Left ventricle myocardium inferior (tissue), 1 donor: Measurements from ENCODE around the gene RAB42. TPM values are rescaled to one million over a fixed set of nuclear protein-coding genes. Genes with fewer than 3 reads are reported as not detected.
"Not testable (repeated sequence)": the region's sequence is repeated elsewhere in the genome, so short reads cannot be mapped to it uniquely, and the experiment has no call there.

Source experiments
- DNase-seq: peaks from one replicate; pipeline ENCODE4 v3.0.0-alpha.2; 2020
- H3K27ac ChIP-seq: fragments of 200-600 bp; replicated peaks from 2 replicates; pipeline ENCODE4 v1.8.0; 2021
- H3K27me3 ChIP-seq: fragments of 200-600 bp; 2 replicates; pipeline ENCODE4 v1.8.0; 2021; ENCODE audit warnings: low read depth
- H3K36me3 ChIP-seq: fragments of 200-600 bp; 2 replicates; pipeline ENCODE4 v1.8.0; 2021
- H3K4me1 ChIP-seq: fragments of 200-600 bp; 2 replicates; pipeline ENCODE4 v1.8.0; 2021
- H3K4me3 ChIP-seq: fragments of 200-600 bp; 2 replicates; pipeline ENCODE4 v1.8.0; 2021; ENCODE audit warnings: mild to moderate bottlenecking, moderate library complexity
- H3K9me3 ChIP-seq: fragments of 200-600 bp; replicated peaks from 2 replicates; pipeline ENCODE4 v1.8.0; 2021
- CTCF ChIP-seq: fragments of 200-600 bp; IDR thresholded peaks from 2 replicates; pipeline ENCODE4 v1.8.0; 2021; ENCODE audit warnings: antibody characterized with exemption, mild to moderate bottlenecking, borderline replicate concordance
- intact Hi-C: fragments of 100-400 bp; cut with micrococcal nuclease; formaldehyde crosslinking; loops from one replicate; pipeline ENCODE4 v1.11.0; 2022
- total RNA-seq: library from RNA; stranded (reverse); fragmentation: NEBNext Ultra II Directional; extraction: Animal tissue kit (Norgen Biotek cat#: 25700); gene quantifications from one replicate; pipeline ENCODE4 v1.2.1, GENCODE V29; 2021
- donor health status: DM: no; HTN: yes; CAD: no; lungs with severe emphysema.

RAB42 gene
- total RNA-seq, 1 donor from 2014 or later, result 1.2 TPM

- intact Hi-C loops, result no loop called here
- no peak for DNase-seq
- no peak for TF ChIP-seq CTCF
- Histone ChIP-seq H3K27ac (no peak overlapping the region), H3K4me1 (no peaks in the 10 kb centered on the region), H3K36me3 (peaks cover 98% of the 10 kb centered on the region), H3K27me3 (no peaks in the 10 kb centered on the region), H3K4me3 (no peak overlapping the region), H3K9me3 (no peaks in the 10 kb centered on the region)
These were observed 31.2 kb upstream of the RAB42 start for GRCh38 chr1:28560886-28561285.

- H3K27ac ChIP-seq, result no peak overlapping the region
These were observed 27.8 kb upstream of the RAB42 start for GRCh38 chr1:28564310-28564709.

GRCh38 chr1:28565040-28565439 is 27.0 kb upstream of the RAB42 start:
- H3K27ac ChIP-seq, result no peak overlapping the region
- no peaks in the 10 kb centered on the region for H3K27me3 ChIP-seq
- TF ChIP-seq CTCF, result no peak
- peaks cover 99% of the 10 kb centered on the region for H3K36me3 ChIP-seq
- intact Hi-C loops, result no loop called here
- no peaks in the 10 kb centered on the region for H3K4me1 ChIP-seq
- no peak for DNase-seq
- H3K9me3 ChIP-seq, result no peaks in the 10 kb centered on the region
- no peak overlapping the region for H3K4me3 ChIP-seq

More at GRCh38 chr1:28564310-28564709, 27.8 kb upstream of the RAB42 start:
- Histone ChIP-seq H3K36me3 (peaks cover 100% of the 10 kb centered on the region), H3K4me3 (no peak overlapping the region), H3K9me3 (no peaks in the 10 kb centered on the region), H3K4me1 (no peaks in the 10 kb centered on the region), H3K27me3 (no peaks in the 10 kb centered on the region)
- intact Hi-C loops, result no loop called here
- no peak for DNase-seq
- no peak for TF ChIP-seq CTCF

GRCh38 chr1:28565726-28566125 is 26.3 kb upstream of the RAB42 start:
- H3K27me3 ChIP-seq, result no peaks in the 10 kb centered on the region
- H3K4me1 ChIP-seq, result no peaks in the 10 kb centered on the region
- H3K4me3 ChIP-seq, result no peak overlapping the region
- intact Hi-C loops, result no loop called here
- H3K36me3 ChIP-seq, result peaks cover 99% of the 10 kb centered on the region
- H3K27ac ChIP-seq, result no peak overlapping the region
- no peaks in the 10 kb centered on the region for H3K9me3 ChIP-seq
- TF ChIP-seq CTCF, result no peak
- no peak for DNase-seq

GRCh38 chr1:28566931-28567330 is 25.1 kb upstream of the RAB42 start:
- Histone ChIP-seq H3K4me3 (no peak overlapping the region), H3K27ac (no peak overlapping the region), H3K36me3 (peaks cover 99% of the 10 kb centered on the region), H3K4me1 (no peaks in the 10 kb centered on the region), H3K27me3 (no peaks in the 10 kb centered on the region), H3K9me3 (no peaks in the 10 kb centered on the region)
- DNase-seq, result no peak
- intact Hi-C loops, result no loop called here
- no peak for TF ChIP-seq CTCF

GRCh38 chr1:28571911-28572310 is 20.2 kb upstream of the RAB42 start:
- intact Hi-C loops, result no loop called here
- peaks cover 86% of the 10 kb centered on the region for H3K36me3 ChIP-seq
- H3K4me3 ChIP-seq, result no peak overlapping the region
- no peaks in the 10 kb centered on the region for H3K27me3 ChIP-seq
- DNase-seq, result no peak
- no peak overlapping the region for H3K27ac ChIP-seq
- no peak for TF ChIP-seq CTCF
- no peaks in the 10 kb centered on the region for H3K4me1 ChIP-seq
- no peaks in the 10 kb centered on the region for H3K9me3 ChIP-seq

GRCh38 chr1:28572891-28573290 is 19.2 kb upstream of the RAB42 start:
- H3K36me3 ChIP-seq, result peaks cover 86% of the 10 kb centered on the region
- H3K9me3 ChIP-seq, H3K27me3 ChIP-seq, intact Hi-C loops, H3K4me3 ChIP-seq, H3K27ac ChIP-seq, H3K4me1 ChIP-seq, DNase-seq: not testable (repeated sequence)
